Suprapubic skin (tissue), 4 donors: Measurements from ENCODE around the gene NDUFAF2.

Experiments
- CTCF ChIP-seq, 2 donors: fragments of 200-600 bp in 1 of 2; fragments of 450-650 bp in 1 of 2; sonication (generic) in 1 of 2; IDR thresholded peaks; one replicate each; pipeline ENCODE4 v1.5.1; 2016 to 2019; ENCODE audit warnings: antibody characterized with exemption in 2 of 2, mild to moderate bottlenecking in 1 of 2, moderate library complexity in 1 of 2
- POLR2A ChIP-seq, 2 donors: fragments of 450-650 bp; IDR thresholded peaks; one replicate each; pipeline ENCODE4 v1.6.1; 2017; ENCODE audit warnings: antibody characterized with exemption in 2 of 2, mild to moderate bottlenecking in 2 of 2, moderate library complexity in 2 of 2
- POLR2AphosphoS5 ChIP-seq, 3 donors: sonication (generic); formaldehyde crosslinking; IDR thresholded peaks; one replicate each; pipeline ENCODE4 v1.6.1; 2017; ENCODE audit warnings: antibody characterized with exemption in 3 of 3

GRCh38 chr5:61019642-61020041 lies 74.6 kb downstream of the NDUFAF2 start:
- TF ChIP-seq CTCF (IDR thresholded peaks at IDR 0.05), result no peak
- TF ChIP-seq POLR2A (IDR thresholded peaks at IDR 0.05), result no peak
- no peak for TF ChIP-seq POLR2AphosphoS5 (IDR thresholded peaks at IDR 0.05)
